GM18499 (cell line): ENCODE measurements around the gene NCAPD2.
A peak's percentile ranks its signal among the peaks of the same experiment; 100 is the strongest.

Experiments used
- ATAC-seq: cut with Tn5 transposase; IDR thresholded peaks from one replicate; pipeline ENCODE4 v1.9.1; 2021; ENCODE audit warnings: moderate number of reproducible peaks; ENCODE audit not compliant: insufficient read depth, unreplicated experiment

Gene NCAPD2, protein sequence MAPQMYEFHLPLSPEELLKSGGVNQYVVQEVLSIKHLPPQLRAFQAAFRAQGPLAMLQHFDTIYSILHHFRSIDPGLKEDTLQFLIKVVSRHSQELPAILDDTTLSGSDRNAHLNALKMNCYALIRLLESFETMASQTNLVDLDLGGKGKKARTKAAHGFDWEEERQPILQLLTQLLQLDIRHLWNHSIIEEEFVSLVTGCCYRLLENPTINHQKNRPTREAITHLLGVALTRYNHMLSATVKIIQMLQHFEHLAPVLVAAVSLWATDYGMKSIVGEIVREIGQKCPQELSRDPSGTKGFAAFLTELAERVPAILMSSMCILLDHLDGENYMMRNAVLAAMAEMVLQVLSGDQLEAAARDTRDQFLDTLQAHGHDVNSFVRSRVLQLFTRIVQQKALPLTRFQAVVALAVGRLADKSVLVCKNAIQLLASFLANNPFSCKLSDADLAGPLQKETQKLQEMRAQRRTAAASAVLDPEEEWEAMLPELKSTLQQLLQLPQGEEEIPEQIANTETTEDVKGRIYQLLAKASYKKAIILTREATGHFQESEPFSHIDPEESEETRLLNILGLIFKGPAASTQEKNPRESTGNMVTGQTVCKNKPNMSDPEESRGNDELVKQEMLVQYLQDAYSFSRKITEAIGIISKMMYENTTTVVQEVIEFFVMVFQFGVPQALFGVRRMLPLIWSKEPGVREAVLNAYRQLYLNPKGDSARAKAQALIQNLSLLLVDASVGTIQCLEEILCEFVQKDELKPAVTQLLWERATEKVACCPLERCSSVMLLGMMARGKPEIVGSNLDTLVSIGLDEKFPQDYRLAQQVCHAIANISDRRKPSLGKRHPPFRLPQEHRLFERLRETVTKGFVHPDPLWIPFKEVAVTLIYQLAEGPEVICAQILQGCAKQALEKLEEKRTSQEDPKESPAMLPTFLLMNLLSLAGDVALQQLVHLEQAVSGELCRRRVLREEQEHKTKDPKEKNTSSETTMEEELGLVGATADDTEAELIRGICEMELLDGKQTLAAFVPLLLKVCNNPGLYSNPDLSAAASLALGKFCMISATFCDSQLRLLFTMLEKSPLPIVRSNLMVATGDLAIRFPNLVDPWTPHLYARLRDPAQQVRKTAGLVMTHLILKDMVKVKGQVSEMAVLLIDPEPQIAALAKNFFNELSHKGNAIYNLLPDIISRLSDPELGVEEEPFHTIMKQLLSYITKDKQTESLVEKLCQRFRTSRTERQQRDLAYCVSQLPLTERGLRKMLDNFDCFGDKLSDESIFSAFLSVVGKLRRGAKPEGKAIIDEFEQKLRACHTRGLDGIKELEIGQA (N-terminal part only)

DNA sequence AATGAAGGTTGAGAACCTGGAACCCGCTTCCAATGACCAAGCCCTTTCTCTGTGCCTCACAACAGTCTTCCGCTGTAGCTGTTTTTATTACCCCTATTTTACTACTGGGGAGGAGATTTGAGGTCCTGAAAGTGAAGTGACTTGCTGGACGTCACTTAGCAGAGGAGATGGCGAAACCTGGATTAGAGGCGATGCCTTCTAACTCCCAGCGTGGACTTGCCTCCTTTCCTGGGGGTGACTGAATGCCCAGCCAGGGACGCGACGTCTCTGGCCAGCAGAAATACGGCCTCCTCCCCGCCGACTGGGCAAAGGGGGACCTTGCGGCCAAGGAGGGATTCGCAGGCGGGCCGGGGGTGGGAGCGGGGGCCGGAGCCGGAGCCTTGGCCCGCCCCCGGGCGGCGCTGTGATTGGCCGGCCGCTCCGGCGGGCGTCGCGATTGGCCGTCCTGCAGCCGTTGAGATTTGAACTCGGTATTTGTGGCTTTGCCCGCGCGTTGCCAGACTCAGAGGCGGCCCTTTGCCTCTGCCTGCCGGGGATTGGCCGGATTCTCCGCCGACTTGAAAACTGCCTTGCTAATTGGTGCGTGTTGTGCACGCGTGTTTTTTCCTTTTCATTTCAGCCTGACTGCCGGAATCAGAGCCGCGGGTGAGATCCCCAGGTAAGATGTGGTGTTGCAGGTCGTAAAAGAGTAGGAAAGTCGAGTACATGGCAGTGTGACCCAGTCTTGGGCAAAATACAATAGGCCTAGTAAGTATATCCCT is at the start of gene NCAPD2:
Gene NCAPD2, plus strand, starts transcription at position 606 of the 761 bp plus-strand sequence. CDS start 997 bp downstream, outside the sequence.
- ATAC-seq: peak; percentile 54

DNA sequence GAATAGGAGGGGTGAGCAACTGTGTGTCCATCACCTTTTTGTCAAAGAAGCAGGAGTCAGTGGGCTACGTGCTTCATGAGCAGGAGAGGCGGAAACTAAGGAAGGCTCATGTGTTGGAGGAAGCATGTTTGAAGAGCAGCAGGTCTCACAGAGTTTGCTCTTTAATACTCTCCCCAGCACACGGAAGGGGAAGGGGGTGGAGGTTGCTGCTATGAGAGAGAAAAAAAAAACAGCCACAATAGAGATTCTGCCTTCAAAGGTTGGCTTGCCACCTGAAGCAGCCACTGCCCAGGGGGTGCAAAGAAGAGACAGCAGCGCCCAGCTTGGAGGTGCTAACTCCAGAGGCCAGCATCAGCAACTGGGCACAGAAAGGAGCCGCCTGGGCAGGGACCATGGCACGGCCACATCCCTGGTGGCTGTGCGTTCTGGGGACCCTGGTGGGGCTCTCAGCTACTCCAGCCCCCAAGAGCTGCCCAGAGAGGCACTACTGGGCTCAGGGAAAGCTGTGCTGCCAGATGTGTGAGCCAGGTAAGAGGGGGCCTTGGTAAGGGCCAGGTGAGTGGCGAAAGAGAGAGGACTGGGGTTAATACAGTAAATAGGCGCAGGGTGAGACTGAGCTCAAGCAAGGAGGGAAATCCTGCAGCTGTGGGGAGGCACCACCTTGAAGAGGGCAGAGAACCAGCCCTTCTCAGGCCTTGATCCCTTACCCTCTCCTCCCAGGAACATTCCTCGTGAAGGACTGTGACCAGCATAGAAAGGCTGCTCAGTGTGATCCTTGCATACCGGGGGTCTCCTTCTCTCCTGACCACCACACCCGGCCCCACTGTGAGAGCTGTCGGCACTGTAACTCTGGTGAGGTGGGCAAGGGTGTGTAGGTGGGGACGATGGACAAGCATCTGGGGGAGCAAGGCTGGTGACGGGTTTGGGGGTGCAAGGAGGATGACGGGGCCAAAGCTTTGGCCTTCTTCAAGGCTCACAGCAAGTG is 48.9 kb upstream of the NCAPD2 start, which contains the start of gene CD27:
Gene CD27, plus strand, starts transcription at position 252 of the 985 bp plus-strand sequence. Its CDS starts 141 bp downstream, at position 393.
- ATAC-seq: no peak

DNA sequence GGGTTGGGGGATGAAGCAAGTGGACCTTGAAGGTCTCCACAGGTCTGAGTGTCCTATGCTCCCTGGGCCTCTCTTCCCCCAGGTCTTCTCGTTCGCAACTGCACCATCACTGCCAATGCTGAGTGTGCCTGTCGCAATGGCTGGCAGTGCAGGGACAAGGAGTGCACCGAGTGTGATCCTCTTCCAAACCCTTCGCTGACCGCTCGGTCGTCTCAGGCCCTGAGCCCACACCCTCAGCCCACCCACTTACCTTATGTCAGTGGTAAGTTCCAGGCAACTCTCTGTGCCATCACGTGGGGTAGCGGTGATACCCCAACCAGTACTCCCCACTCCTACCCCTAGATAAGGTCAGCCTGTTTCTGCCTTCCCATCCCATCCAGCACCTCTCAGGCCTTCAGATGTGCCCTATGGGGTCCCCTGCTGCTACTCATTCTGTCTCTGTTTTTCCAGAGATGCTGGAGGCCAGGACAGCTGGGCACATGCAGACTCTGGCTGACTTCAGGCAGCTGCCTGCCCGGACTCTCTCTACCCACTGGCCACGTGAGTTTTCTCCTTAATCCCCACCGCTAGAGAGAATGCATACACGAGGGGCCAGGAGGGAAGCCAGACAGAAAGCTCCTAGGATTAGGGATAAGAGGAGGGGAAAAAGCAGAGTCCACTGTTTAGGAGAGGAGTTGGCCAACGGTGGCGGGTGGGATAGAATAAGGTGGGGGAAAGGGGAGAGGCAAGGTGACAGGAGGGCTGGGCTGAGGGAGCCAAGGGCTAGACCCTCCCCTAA is 43.6 kb upstream of the NCAPD2 start:
- no peak for ATAC-seq

DNA sequence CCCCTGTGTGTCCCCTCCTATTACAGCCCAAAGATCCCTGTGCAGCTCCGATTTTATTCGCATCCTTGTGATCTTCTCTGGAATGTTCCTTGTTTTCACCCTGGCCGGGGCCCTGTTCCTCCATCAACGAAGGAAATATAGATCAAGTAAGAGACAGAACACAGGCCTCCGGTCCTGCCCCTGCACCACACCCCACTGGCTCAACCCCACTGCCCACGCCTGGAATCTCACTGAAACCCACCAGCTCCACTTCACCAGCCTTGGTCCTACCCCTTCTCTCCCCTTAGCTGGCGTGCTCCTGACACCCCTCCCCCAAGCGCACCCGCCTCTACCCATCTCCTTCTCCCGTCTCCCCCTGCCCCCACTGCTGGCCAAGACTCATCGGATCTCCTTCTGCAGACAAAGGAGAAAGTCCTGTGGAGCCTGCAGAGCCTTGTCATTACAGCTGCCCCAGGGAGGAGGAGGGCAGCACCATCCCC is 43.0 kb upstream of the NCAPD2 start:
- ATAC-seq: no peak

DNA sequence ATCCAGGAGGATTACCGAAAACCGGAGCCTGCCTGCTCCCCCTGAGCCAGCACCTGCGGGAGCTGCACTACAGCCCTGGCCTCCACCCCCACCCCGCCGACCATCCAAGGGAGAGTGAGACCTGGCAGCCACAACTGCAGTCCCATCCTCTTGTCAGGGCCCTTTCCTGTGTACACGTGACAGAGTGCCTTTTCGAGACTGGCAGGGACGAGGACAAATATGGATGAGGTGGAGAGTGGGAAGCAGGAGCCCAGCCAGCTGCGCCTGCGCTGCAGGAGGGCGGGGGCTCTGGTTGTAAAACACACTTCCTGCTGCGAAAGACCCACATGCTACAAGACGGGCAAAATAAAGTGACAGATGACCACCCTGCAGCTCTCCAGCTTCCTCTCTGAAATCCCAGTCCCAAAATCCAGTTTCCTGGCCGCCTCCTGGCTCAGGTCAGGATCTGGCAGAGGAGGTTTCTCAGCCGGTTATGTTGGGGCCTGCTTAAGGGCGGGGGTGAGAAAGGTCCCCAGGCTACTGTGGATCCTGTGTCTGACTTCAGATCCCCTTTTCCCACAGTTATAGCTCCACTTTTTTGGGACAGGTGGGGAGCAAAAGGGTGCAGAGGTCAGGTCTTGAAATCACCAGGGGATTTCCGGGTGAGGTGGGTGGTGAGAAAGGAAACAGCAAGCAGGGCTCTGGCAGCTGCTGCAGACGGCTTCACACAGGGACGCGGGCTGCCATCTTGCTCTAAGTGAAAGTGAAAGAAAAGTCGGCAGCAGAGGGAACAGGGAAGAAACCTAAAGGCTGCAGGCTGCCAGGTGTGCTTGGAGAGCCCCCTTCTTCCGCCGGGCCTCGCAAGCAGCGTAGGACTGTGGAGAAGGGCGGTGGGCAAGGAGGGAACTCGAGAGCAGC is 42.3 kb upstream of the NCAPD2 start, which contains the start of gene TAPBPL:
Gene TAPBPL, plus strand, starts transcription at position 695 of the 897 bp plus-strand sequence. CDS start 207 bp downstream, outside the sequence.
- ATAC-seq: no peak

DNA sequence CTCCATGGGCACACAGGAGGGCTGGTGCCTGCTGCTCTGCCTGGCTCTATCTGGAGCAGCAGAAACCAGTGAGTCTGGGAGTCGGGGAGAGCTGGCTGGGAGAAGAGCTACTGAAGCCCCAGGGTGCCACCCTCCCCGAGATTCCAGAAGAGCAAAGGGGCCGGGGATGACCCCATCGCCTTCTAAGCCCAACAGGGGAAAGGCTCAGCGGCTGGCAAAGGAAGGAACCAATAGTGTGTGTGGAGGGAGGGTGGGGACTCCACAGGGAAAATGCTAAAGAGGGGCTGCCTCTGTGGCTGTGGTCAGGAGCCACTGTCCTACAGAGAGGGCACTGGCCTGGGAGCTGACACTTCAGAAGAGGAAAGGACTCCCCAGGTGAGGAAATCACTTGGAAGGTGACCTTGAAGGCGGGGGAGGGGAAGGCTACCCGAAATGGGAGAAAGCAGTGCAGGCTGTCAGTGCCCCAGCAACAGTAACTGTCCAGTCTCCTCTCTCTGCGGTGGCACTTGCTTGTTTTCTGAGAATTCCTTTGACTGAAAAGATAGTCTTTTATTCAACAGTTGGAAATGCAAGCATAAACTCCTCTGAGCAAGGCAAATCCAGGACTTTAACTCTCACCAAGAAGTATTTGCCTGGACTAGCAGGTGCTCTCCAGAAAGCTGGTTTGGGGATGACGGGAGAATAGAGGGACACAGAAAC is 41.5 kb upstream of the NCAPD2 start:
- ATAC-seq: no peak

DNA sequence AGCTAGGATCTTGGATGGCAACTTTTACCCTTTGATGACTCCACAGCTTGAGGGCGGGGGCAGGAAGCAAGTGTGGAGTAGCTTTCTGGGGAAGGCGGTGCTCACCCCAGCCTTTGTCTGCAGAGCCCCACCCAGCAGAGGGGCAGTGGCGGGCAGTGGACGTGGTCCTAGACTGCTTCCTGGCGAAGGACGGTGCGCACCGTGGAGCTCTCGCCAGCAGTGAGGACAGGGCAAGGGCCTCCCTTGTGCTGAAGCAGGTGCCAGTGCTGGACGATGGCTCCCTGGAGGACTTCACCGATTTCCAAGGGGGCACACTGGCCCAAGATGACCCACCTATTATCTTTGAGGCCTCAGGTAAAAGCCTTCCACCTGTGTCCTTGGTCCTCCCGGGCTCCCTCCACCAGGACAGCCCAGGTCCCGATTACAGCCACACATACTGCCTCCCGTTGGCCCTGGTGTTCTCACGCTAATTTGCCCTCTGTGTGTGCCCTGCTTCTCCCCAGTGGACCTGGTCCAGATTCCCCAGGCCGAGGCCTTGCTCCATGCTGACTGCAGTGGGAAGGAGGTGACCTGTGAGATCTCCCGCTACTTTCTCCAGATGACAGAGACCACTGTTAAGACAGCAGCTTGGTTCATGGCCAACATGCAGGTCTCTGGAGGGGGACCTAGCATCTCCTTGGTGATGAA is 40.8 kb upstream of the NCAPD2 start:
- no peak for ATAC-seq

DNA sequence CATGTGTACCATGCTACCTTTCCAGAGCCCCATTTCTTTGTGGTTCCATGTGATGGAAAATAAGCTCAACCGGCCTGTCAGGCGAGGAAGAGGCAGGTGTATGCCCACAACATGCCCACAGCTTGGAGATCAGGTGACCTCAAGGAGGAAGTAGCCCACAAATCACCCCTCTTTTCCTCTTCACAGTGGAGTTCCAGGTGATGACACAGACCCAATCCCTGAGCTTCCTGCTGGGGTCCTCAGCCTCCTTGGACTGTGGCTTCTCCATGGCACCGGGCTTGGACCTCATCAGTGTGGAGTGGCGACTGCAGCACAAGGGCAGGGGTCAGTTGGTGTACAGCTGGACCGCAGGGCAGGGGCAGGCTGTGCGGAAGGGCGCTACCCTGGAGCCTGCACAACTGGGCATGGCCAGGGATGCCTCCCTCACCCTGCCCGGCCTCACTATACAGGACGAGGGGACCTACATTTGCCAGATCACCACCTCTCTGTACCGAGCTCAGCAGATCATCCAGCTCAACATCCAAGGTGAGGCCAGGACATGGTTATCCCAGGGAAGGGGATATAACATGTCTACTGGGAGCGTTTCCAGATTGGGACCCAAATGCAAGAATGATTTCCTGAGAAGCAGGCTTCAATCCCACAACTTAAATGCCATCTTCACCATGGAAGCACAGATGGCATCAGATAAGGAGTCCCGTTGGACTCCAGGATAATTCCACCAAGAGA is 36.5 kb upstream of the NCAPD2 start:
- ATAC-seq: no peak

DNA sequence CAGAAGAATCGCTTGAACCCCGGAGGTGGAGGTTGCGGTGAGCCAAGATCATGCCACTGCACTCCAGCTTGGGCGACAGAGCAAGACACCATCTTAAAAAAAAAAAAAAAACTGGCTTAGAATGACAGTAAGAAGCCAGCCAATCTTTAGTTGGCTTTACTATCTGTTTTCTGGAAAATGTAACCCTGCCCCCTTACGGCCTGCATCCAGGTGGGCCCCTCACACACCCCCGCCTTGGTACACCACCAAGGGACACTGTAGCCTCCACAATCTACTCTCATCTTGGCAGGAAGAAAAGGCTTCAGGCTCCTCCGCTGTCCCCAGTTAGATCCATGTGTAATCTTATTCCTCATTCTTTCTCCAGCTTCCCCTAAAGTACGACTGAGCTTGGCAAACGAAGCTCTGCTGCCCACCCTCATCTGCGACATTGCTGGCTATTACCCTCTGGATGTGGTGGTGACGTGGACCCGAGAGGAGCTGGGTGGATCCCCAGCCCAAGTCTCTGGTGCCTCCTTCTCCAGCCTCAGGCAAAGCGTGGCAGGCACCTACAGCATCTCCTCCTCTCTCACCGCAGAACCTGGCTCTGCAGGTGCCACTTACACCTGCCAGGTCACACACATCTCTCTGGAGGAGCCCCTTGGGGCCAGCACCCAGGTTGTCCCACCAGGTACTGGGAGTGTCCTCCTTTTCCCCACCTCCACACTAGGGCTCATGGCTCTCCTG is 35.5 kb upstream of the NCAPD2 start:
- no peak for ATAC-seq

DNA sequence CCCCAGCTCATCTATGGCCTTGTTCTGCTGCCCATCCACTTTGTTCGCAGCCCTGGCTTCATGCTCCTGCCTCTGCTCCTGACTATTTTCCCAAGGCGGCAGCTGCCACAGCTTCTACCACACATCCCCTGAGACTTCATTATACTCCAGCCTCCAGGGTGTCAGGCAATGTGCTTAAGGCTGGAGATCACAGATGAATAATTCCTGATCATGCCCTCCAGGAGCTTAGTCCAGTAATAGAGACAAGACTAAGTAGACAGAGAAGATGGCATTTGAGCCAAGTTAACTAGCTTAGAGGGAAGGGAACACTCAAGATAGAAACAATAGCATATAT is 34.9 kb upstream of the NCAPD2 start:
- no peak for ATAC-seq

DNA sequence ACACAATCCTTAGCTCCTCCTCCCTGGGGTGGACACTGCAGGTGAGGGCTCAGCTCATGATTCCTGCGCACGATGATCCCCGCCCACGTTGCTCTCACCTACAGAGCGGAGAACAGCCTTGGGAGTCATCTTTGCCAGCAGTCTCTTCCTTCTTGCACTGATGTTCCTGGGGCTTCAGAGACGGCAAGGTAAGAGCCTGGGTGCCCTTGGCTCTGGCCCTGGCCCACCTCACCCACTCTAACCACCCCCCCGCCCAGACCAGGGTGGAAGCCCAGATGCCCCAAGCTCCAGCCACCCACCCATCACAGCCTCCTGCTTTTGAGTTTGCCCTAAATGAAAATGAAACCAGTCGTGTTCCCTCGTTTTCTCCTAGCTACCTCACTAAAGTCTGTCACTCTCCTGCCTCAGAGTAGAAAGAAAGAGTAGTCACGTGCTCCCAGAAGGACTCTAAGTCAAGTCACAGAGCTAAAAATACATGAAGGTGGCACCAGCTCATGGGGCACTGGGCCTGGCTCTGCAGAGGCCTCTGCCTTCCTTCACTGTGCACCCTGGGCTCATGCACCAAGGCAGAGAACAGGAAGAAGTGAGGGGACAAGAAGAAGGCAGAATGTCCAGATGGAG is 33.0 kb upstream of the NCAPD2 start:
- no peak for ATAC-seq

DNA sequence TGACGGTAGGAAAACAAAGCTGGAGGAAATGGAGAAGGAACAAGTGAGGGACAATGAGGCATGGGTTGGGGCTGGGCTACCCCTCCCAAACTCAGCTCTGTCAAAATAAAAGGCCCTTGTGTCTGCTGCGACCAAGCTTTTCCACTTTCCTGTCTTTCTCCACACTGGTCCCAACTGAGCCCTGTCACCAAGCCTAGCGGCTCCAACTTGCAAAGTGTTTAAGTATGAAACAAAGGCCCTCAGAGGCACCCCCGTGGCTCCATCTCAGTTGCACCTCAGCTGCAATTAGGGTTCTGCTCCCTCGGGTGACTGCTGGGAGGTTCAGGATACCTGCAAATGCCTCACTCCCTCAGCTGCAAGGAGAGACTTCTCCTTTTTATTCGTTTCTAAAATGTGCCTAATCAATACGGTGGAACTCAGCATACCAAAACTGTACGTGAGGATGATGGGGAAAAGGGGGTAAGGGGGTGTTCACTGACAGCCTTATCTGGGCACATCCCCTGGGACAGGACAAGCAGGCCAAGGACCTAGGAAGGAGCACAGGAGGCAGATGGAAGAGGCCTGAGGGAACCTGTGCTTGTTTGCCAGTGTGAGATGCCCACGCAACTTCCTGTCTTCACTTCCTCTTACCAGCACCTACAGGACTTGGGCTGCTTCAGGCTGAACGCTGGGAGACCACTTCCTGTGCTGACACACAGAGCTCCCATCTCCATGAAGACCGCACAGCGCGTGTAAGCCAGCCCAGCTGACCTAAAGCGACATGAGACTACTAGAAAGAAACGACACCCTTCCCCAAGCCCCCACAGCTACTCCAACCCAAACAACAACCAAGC is 32.3 kb upstream of the NCAPD2 start:
- no peak for ATAC-seq
